Activated CD4-positive, alpha-beta T cell treated with anti-CD3 and anti-CD28 coated beads, Interleukin-2, amount 50 U/mL, for 16 hours (primary cell): ENCODE data around the gene TGFBRAP1.
A peak's percentile ranks its signal among the peaks of the same experiment; 100 is the strongest.

Experiments
- DNase-seq: peaks from one replicate; pipeline ENCODE4 v3.0.0-alpha.2; 2020

TGFBRAP1 gene

GRCh38 chr2:105309147-105309545 is 20.4 kb downstream of the TGFBRAP1 start:
- no peak for DNase-seq

GRCh38 chr2:105308382-105309146 is 21.0 kb downstream of the TGFBRAP1 start:
- no peak for DNase-seq

GRCh38 chr2:105307962-105308361 is 21.6 kb downstream of the TGFBRAP1 start:
- no peak for DNase-seq

GRCh38 chr2:105307550-105307949 is 22.0 kb downstream of the TGFBRAP1 start:
- no peak for DNase-seq

- no peak for DNase-seq
Measured at GRCh38 chr2:105307146-105307545, 22.4 kb downstream of the TGFBRAP1 start.

- DNase-seq = peak; percentile 10
Measured at GRCh38 chr2:105301646-105302045, 27.9 kb downstream of the TGFBRAP1 start.

GRCh38 chr2:105299290-105299689 is 30.2 kb downstream of the TGFBRAP1 start:
- DNase-seq = no peak

GRCh38 chr2:105298017-105298416 is 31.5 kb downstream of the TGFBRAP1 start:
- DNase-seq = no peak

GRCh38 chr2:105297216-105297615 is 32.3 kb downstream of the TGFBRAP1 start:
- no peak for DNase-seq

GRCh38 chr2:105296017-105296611 is 33.4 kb downstream of the TGFBRAP1 start:
- no peak for DNase-seq

- DNase-seq = peak; percentile 43
Measured at GRCh38 chr2:105294844-105295481, 34.6 kb downstream of the TGFBRAP1 start.

GRCh38 chr2:105294046-105294445 is 35.5 kb downstream of the TGFBRAP1 start:
- no peak for DNase-seq

- no peak for DNase-seq
Measured at GRCh38 chr2:105291981-105292380, 37.6 kb downstream of the TGFBRAP1 start.

- DNase-seq = no peak
Measured at GRCh38 chr2:105290981-105291660, 38.4 kb downstream of the TGFBRAP1 start.

GRCh38 chr2:105288133-105288532 is 41.4 kb downstream of the TGFBRAP1 start:
- DNase-seq = no peak

- DNase-seq = peak; percentile 37
Measured at GRCh38 chr2:105287692-105288091, 41.8 kb downstream of the TGFBRAP1 start.

GRCh38 chr2:105283532-105283931 is 46.0 kb downstream of the TGFBRAP1 start:
- DNase-seq = no peak

- DNase-seq = no peak
Measured at GRCh38 chr2:105280281-105280680, 49.3 kb downstream of the TGFBRAP1 start.

- DNase-seq = no peak
Measured at GRCh38 chr2:105279126-105279525, 50.4 kb downstream of the TGFBRAP1 start.

GRCh38 chr2:105278654-105279053 is 50.9 kb downstream of the TGFBRAP1 start:
- DNase-seq = no peak

GRCh38 chr2:105274046-105274445 is 55.5 kb downstream of the TGFBRAP1 start:
- no peak for DNase-seq

GRCh38 chr2:105272176-105272575 is 57.4 kb downstream of the TGFBRAP1 start:
- no peak for DNase-seq

- DNase-seq = no peak
Measured at GRCh38 chr2:105271393-105272045, 58.0 kb downstream of the TGFBRAP1 start.
